Ramos (cell line): Measurements from ENCODE around the gene ABHD4.
"Not testable (repeated sequence)": the region's sequence is repeated elsewhere in the genome, so short reads cannot be mapped to it uniquely, and the experiment has no call there.

Experiments used
- in situ Hi-C: fragments of 300-500 bp; cut with MboI; formaldehyde crosslinking; loops from one replicate; pipeline ENCODE4 v1.14.3; 2022; ENCODE audit warnings: low sequenced_read_pairs; ENCODE audit not compliant: unreplicated experiment

ABHD4 gene

DNA sequence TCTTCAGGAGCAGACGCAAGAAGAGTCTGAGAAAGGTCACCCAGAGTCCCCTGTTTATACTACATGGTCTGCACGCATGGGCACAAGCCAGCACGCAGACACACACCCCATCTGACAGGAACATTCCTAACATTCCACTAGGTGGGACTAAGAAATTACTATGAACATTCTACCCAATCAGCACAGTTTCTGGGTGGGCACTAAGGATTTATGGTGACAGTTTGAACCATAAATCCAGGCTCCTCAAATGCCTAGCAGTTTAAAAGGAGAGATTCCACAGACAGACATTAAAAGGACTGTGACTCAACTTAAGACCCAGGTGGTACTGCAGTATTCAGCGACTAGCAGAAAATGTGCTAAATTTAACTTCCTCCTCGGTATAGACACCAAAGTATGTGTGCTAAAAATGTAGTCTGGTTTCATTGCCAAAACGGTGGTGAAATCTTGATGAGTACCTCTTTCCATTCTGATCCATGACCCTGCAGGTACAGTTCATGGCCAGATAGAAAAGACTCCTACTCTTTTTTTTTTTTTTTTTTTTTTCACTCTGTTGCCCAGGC lies 16.2 kb downstream of the ABHD4 start:
- in situ Hi-C loops, result no loop called here

DNA sequence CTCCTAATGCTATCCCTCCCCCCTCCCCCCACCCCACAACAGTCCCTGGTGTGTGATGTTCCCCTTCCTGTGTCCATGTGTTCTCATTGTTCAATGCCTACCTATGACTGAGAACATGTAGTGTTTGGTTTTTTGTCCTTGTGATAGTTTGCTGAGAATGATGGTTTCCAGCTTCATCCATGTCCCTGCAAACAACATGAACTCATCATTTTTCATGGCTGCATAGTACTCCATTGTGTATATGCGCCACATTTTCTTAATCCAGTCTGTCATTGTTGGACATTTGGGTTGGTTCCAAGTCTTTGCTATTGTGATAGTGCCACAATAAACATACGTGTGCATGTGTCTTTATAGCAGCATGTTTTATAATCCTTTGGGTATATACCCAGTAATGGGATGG lies 17.7 kb downstream of the ABHD4 start:
- in situ Hi-C loops, result not testable (repeated sequence)

DNA sequence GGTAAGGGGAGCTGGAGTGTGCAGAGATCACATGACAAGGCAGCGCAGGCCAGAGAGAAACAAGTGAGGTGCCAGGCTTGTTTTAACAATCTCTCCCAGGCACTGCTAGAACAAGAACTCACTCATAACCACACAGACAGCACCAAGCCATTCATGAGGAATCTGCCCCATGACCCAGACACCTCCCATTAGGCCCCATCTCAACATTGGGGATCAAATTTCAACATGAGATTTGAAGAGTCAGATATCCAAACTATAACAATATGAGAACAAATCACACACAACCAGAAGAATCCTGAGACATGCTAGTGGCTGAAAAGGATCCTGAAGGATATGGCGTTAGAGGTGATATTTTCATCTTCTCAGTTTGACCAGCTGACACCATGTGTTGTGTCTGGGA lies 24.2 kb downstream of the ABHD4 start:
- in situ Hi-C loops, result no loop called here

DNA sequence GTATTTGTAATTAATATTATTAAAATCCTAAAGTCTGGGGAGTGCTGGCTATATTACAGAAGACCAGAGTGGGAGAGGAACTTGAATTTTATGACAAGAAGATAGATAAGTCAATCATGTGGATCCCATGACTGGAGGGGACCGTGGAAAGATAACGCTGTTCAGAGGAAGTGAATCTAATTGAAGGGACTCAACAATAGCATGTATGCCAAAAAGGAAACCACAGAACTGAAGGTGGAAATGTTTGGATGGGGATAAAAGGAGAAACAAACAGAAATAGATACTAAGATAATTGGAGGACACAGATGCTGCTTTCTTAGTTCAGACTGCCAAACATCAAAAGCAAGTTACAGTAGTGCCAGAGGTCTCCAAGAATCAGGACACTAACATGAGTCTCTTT lies 24.9 kb downstream of the ABHD4 start:
- in situ Hi-C loops, result no loop called here

DNA sequence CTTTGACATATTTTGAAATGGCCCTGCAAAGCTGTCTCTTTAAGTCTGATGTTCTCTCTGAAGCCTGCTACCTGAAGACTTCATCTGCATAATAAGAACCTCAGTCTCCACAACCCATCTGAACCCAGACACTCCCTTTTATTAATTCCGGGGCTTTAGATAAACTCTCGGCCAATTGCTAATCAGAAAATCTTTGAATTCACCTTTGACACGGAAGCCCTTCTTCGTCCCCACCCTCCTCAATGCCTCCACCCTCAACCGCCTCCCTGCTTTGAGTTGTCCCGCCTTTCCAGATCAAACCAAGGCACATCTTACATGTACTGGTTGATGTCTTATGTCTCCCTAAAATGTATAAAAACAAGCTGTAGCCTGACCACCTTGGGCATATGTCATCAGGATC lies 28.5 kb downstream of the ABHD4 start:
- in situ Hi-C loops, result no loop called here

DNA sequence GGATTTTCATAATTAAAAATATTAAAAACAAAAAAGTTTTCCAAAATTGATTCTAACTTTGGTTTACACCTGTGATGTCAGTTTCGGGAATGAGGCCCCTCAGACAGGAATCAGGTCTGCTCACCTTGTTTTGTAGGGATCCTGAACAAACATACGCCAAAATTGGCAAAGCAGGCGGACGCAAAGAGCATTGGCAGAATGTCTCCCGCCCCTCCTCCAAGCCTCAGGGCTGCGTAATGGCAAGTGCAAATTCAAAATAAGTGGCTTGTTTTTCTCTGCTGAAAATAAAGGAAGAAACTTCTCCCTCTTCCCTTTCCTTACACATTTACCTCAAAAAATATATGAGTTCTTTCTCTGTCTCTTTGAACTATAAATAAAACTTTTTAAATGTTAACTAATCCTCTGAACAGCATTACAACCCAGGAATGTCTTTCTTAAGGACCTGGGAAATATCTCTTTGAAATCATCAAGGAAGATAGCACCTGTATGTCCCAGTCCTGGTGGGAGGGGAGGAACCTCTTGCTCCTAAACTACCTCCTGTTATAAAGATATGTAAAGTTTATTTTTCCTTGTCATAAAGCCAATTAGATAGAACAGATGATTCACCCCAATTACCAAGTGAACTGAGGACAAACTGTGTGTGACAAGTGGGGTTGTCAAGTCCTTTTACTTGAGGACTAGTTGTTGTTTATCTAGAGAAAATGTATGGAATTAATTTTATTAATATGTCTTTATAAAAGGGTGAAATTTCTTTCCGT lies 29.6 kb downstream of the ABHD4 start:
- in situ Hi-C loops, result no loop called here

DNA sequence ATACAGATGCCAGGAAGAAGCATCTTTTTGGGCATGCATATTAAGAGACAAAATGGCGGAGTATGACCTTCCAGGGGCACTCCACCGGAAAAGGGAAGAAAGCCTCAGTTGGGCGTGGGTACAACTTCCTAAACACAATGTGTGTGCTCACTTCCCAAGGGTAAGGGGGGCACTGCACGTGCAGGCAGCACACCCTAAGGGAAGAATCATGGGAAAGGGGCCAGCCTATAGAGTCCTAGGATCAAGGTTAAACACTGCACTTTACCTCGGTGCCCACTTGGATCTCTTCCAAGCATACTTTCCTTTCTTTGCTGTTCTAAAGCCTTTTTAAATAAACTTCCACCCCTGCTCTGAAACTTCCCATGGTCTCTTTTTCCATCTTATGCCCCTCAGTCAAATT lies 31.3 kb downstream of the ABHD4 start:
- in situ Hi-C loops, result no loop called here

DNA sequence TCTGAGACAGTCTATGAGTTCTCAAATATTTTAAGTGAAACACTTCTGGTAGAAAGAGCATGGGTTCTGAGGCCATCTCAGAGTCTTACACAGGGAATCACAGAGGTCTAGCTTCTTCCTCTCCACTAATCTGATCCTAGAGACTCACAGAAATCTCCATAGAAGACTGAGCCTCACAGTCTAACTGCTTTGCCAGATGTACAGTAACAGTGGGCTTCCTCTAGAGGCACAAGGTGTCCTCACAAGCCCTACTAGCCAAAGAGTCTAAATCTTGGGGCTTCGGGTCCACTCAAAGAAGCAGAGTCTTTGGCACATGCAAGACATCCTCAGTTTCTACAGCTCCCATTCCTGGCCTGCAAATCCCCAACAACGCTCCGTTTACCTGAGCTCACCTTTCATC lies 32.0 kb downstream of the ABHD4 start:
- in situ Hi-C loops, result no loop called here

DNA sequence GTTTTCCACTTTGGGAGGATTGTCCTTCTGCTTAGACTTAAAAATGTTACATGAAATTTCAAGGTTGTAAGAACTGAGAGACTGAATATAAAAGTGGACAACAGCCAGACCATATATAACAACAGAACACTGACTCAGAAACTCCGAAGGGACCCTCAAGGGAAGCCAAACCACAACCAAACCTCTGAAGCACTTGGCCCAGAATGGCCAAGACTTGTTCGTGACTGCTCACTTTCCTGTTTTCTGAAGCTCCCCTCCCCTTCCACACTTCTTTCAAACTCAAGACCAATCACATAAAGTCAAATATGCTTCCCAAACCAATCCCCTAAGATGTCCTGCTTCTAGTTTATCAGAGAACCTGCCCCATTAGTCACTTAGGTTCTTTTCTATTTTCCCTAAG lies 32.4 kb downstream of the ABHD4 start:
- in situ Hi-C loops, result no loop called here

DNA sequence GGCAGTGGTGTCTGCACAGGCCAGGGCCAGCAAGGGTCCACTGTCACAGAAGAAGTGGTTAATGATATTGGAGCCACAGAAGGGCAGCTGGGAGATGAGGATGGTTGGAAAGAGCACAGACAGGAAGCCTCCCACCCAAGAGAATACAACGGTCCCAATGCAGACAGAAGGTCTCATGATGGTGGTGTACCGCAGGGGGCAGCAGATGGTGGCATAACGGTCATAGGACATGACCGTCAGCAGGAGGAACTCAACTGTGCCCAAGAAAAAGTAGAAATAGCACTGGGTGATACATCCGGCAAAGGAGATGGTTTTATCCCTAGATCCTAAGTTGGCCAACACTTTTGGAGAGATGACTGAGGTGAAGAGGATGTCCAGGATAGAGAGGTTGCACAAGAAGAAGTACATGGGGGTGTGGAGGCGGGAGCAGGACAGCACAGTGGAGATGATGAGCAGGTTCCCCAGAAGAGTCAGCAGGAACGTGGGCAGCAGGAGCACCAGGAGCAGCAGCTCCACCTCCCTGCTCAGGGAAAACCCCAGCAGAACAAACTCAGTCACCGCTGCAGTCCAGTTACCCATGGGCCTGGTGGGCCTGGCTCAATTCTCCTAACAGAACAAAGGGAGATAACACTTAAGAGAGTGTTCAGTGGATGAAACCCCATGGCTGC lies 36.3 kb downstream of the ABHD4 start:
- in situ Hi-C loops, result no loop called here

DNA sequence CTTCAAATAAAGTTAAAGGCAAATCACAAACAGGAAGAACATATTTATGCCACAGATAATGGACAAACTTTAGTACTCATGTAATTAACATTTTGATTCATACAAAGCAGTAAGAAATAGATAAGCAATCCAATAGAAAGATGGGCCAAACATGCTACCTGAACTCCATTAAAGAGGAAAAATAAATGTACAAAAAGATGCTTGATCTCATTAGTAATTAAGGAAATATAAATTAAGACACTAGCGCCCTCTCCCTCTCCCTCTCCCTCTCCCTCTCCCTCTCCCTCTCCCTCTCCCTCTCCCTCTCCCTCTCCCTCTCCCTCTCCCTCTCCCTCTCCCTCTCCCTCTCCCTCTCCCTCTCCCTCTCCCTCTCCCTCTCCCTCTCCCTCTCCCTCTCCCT lies 37.9 kb downstream of the ABHD4 start:
- in situ Hi-C loops, result not testable (repeated sequence)

DNA sequence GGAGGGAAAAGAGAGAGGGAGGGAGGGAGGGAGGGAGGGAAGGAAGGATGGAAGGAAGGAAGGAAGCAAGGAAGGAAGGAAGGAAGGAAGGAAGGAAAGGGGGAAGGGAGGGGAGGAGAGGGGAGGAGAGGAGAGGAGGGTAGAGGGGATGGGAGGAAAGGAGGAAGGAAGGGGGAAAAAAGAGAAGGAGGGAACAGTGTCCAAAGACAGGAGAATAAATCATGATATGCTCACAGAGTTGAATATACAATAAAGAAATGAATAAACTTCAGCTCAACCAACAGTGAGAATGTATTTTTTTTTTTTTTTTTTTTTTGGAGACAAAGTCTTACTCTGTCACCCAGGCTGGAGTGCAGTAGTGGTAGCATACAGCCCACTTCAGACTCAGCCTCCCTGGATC lies 42.1 kb downstream of the ABHD4 start:
- in situ Hi-C loops, result no loop called here

DNA sequence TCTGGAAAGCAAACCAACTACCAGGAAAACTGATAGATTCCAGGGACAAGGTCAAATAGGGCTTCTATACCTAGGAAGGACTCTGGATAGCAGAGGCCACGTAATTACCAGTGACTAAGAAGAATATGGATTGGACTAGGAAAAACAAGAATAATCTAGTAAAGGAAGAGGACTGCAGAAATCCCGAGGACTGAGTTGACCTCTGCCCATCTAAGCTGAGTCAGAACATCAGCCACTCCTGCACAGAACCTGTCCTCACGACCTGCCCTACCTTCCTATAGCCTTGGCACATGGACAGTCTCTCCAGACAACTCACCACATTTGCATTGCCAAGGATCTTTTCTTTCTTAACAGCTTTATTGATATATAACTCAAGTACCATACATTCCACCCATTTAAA lies 43.7 kb downstream of the ABHD4 start:
- in situ Hi-C loops, result no loop called here

DNA sequence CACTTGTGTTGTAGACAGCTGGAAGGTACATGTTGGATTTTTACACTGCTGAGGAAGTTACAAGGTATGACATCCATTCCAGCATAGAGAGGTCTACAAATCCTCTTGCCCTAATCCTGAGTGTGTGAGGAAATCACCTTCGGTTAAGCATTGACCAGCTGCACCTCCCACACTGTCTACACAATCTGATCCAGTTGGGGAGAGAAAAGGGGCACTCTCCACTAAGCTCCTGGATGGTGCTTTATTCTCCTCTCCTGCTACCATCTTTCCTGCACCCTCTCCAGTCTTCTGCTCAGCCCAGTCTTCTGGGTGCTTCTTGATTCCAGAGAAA lies 46.2 kb downstream of the ABHD4 start, which contains the start of gene OR6J1:
OR6J1 (minus strand) TSS at position 48 of the 331 bp plus-strand sequence. CDS start 9,541 bp downstream, outside the sequence.
- in situ Hi-C loops, result no loop called here

DNA sequence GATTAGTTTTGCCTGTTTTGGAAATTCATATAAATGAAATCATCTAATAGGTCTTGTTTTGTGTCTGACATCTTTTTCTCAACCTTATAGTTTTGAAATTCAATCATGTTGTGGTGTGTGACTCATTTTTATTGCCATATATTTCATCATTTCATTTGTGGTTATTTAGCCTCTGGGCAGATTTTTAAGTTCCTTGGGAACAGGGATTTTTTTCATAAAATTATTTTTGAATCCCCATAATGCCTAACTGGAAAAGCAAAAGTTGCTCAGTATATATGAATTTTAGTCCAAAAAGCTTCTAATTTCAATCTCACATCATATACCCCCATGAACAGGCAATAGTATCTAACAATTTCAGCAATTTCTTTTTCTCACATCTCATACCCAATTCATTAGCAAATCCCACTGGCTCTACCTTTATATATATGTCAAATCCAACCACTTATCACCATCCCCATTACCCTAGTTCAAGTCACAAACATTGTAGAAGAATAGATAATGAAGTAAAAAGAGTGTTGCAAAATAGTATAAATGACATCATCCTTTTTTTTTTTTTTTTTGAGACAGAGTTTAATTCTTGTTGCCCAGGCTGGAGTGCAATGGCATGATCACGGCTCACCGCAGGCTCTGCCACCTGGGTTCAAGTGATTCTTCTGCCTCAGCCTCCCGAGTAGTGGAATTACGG lies 48.6 kb downstream of the ABHD4 start:
- in situ Hi-C loops, result no loop called here

DNA sequence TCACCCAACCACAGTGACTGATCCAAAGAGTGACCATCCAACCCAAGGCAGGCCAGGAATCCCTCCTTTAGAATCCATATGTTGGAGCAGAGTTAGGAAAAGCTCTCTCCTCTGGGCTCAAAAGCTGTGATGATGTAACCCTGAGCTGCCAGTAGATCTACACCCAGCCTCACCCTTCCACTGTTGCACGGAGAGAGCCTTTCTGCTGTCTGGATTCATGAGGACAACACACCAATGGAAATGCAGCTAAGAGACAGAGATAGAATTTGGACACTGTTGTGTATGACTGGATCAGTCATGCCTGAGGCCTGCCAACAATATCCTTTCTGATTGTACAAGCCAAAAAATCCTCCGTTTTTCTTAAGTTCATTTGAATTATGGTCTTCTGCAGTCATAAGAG lies 50.4 kb downstream of the ABHD4 start:
- in situ Hi-C loops, result no loop called here

DNA sequence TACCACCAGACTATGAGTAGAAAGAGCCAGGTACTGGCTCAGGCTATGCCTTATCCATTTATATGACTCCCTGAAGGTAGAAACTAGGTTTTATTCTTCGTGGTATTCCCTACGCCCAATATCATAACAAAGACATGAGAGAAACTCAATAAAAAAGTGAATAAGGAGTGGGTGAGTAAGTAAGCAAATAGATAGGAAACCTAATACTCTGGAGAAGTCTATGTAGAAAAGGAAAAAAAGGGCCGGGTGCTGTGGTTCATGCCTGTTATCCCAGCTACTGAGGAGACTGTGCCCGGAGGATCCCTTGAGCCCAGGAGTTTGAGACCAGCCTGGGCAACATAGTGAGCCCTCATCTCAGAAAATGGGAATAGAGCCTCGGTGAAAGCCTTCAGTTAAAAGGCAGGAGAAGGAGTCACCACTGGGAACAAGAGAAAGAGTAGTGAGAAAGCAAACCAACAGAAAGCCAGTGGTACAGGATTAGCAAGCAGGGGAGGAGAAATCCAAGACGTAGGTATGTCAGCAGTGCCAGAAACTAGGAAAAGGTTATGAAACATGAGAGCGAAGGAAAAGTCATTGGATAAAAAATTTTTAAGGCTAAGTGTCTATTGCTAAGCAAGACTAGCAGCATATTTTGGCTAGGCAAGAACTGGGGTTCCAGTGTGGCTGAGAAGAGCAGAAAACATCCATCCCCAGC lies 52.1 kb downstream of the ABHD4 start:
- in situ Hi-C loops, result loop anchor here (10.0 kb wide), 2 partner anchors 195 to 265 kb away; no protein-coding TSS in a partner anchor

DNA sequence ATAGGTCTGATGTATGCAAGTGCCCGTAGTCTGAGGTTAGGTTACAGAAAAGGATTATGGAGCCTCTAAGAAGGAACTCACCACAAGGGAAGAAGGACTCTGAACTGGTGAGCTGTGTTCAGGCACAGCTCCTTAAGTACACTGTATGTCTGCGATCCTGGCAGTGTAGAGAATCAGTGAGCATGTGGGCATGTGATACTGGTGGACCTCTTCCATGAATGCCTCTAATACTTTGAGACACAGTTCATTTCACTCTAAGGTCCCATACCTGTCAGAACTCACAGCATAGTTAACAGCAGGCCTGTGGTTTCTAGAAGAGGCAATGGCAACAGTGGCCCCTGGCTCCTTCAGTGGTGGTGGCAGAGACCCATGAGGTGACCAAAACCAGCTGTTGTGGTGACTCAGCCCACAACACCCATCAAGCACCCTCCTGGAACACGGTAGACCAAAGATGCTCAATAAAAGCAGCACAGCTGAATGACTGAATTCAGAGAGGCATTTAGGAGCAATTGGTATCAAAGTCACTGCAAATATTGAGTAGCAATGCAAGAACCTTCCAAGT lies 52.9 kb downstream of the ABHD4 start:
- in situ Hi-C loops, result loop anchor here (10.0 kb wide), 2 partner anchors 194 to 266 kb away; no protein-coding TSS in a partner anchor

DNA sequence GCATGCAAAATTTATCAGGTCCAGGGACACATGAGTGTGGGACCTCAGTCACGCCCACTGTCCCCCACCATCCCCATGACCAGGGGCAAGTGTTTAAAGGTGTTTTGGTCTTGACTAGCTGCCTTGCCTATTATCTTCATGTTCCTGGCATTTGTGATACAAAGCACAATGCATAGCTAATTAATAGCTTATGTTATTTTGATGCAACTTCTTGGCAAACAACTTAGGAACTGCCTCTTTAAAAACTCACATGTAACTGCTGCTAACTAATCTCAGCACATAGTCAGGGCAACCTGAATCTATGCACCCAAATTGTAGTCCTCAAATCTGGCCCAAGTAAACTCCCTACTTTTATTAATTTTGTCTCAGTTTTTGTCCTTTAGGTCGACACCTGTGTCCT lies 53.5 kb downstream of the ABHD4 start:
- in situ Hi-C loops, result loop anchor here (10.0 kb wide), 2 partner anchors 193 to 267 kb away; no protein-coding TSS in a partner anchor
